OCI-LY3 (cell line): ENCODE results near the gene GPLD1.

ENCODE experiments used
- H2AFZ ChIP-seq: fragments of 200-600, 300-600 bp; shearing (Covaris generic); 2 replicates; pipeline ENCODE4 v1.6.0; 2014; ENCODE audit warnings: antibody characterized with exemption, low read depth, low read length
- H3K27ac ChIP-seq: fragments of 200-600, 300-600 bp; sonication (generic); 2 replicates; pipeline ENCODE4 v1.5.1; 2014; ENCODE audit warnings: mild to moderate bottlenecking, low read length, moderate library complexity, mixed read lengths
- H3K27me3 ChIP-seq: fragments of 200-600, 300-600 bp; sonication (generic); 2 replicates; pipeline ENCODE4 v1.6.1; 2014; ENCODE audit warnings: low read depth, low read length, mixed read lengths
- H3K36me3 ChIP-seq: fragments of 200-600, 300-600 bp; sonication (generic); replicated peaks from 2 replicates; pipeline ENCODE3; 2014; ENCODE audit warnings: low read depth, low read length, mixed read lengths
- H3K4me1 ChIP-seq: fragments of 300-600, 200-600 bp; sonication (generic); 2 replicates; pipeline ENCODE4 v1.6.1; 2014; ENCODE audit warnings: low read length, mixed read lengths
- H3K4me2 ChIP-seq: fragments of 200-600, 300-600 bp; sonication (generic); 2 replicates; pipeline ENCODE4 v1.6.1; 2014; ENCODE audit warnings: low read length, mixed read lengths
- H3K4me3 ChIP-seq: fragments of 300-600, 200-600 bp; sonication (generic); 2 replicates; pipeline ENCODE4 v1.5.1; 2014; ENCODE audit warnings: antibody characterized with exemption, mild to moderate bottlenecking, low read length, moderate library complexity
- H3K79me2 ChIP-seq: fragments of 300-600, 200-600 bp; shearing (Covaris generic); 2 replicates; pipeline ENCODE4 v1.6.1; 2014; ENCODE audit warnings: mild to moderate bottlenecking, low read length, mixed read lengths
- H3K9ac ChIP-seq: fragments of 300-600, 200-600 bp; shearing (Covaris generic); 2 replicates; pipeline ENCODE4 v1.6.0; 2014; ENCODE audit warnings: mild to moderate bottlenecking, low read length, moderate library complexity
- H3K9me3 ChIP-seq: fragments of 200-600, 300-600 bp; shearing (Covaris generic); 2 replicates; pipeline ENCODE4 v1.6.1; 2014; ENCODE audit warnings: low read length, mixed read lengths; ENCODE audit not compliant: insufficient read depth
- H4K20me1 ChIP-seq: fragments of 200-600, 300-600 bp; sonication (generic); 2 replicates; pipeline ENCODE4 v1.6.1; 2016; ENCODE audit warnings: low read length, mixed read lengths; ENCODE audit not compliant: insufficient read depth
- CTCF ChIP-seq: fragments of 200-600, 300-600 bp; sonication (generic); IDR thresholded peaks from 2 replicates; pipeline ENCODE4 v1.5.1; 2014; ENCODE audit warnings: antibody characterized with exemption, low read length, low read depth
- EZH2phosphoT487 ChIP-seq: fragments of 200-600 bp; shearing (Covaris generic); IDR thresholded peaks from 2 replicates; pipeline ENCODE4 v1.6.1; 2018; ENCODE audit warnings: antibody characterized with exemption, mixed run types, low read depth

Gene GPLD1

GRCh38 chr6:24458134-24458533, 31.2 kb downstream of the GPLD1 start:
- Histone ChIP-seq H3K9me3 (no peaks in the 10 kb centered on the region), H3K9ac (no peak overlapping the region), H3K27ac (no peak overlapping the region), H3K27me3 (no peaks in the 10 kb centered on the region), H2AFZ (no peak overlapping the region), H3K4me2 (no peak overlapping the region), H4K20me1 (no peaks in the 10 kb centered on the region), H3K36me3 (no peaks in the 10 kb centered on the region), H3K79me2 (no peaks in the 10 kb centered on the region), H3K4me1 (no peaks in the 10 kb centered on the region), H3K4me3 (no peak overlapping the region)
- TF ChIP-seq EZH2phosphoT487 = no peak
- no peak for TF ChIP-seq CTCF

- H3K79me2 ChIP-seq = no peaks in the 10 kb centered on the region
- no peak overlapping the region for H3K27ac ChIP-seq
- no peak overlapping the region for H3K4me2 ChIP-seq
- no peaks in the 10 kb centered on the region for H3K36me3 ChIP-seq
- TF ChIP-seq EZH2phosphoT487 (no peak), CTCF (no peak)
- no peaks in the 10 kb centered on the region for H3K9me3 ChIP-seq
- no peaks in the 10 kb centered on the region for H3K27me3 ChIP-seq
- no peak overlapping the region for H3K9ac ChIP-seq
- no peaks in the 10 kb centered on the region for H4K20me1 ChIP-seq
- H3K4me3 ChIP-seq = no peak overlapping the region
- no peaks in the 10 kb centered on the region for H3K4me1 ChIP-seq
- no peak overlapping the region for H2AFZ ChIP-seq
Measured at GRCh38 chr6:24455061-24455460, 34.3 kb downstream of the GPLD1 start.

- Histone ChIP-seq H3K27me3 (no peaks in the 10 kb centered on the region), H3K4me3 (no peak overlapping the region)
- TF ChIP-seq EZH2phosphoT487 (no peak), CTCF (no peak)
Measured at GRCh38 chr6:24454452-24454851, 34.9 kb downstream of the GPLD1 start.

GRCh38 chr6:24453921-24454320, 35.5 kb downstream of the GPLD1 start:
- Histone ChIP-seq H3K79me2 (no peaks in the 10 kb centered on the region), H3K36me3 (no peaks in the 10 kb centered on the region), H3K9me3 (no peaks in the 10 kb centered on the region), H3K27me3 (no peaks in the 10 kb centered on the region), H3K4me3 (no peak overlapping the region), H4K20me1 (no peaks in the 10 kb centered on the region), H3K9ac (no peak overlapping the region), H3K4me1 (no peaks in the 10 kb centered on the region), H3K27ac (no peak overlapping the region), H3K4me2 (no peak overlapping the region), H2AFZ (no peak overlapping the region)
- TF ChIP-seq EZH2phosphoT487 = no peak
- no peak for TF ChIP-seq CTCF

More at GRCh38 chr6:24454452-24454851, 34.9 kb downstream of the GPLD1 start:
- Histone ChIP-seq H3K4me2 (no peak overlapping the region), H3K79me2 (no peaks in the 10 kb centered on the region), H3K9ac (no peak overlapping the region), H3K9me3 (no peaks in the 10 kb centered on the region), H3K4me1 (no peaks in the 10 kb centered on the region), H3K27ac (no peak overlapping the region), H2AFZ (no peak overlapping the region), H4K20me1 (no peaks in the 10 kb centered on the region), H3K36me3 (no peaks in the 10 kb centered on the region)
